ENCODE measurements around the gene RGS5.
"Not testable (repeated sequence)": the region's sequence is repeated elsewhere in the genome, so short reads cannot be mapped to it uniquely, and the experiment has no call there.

The RGS5 gene

DNA sequence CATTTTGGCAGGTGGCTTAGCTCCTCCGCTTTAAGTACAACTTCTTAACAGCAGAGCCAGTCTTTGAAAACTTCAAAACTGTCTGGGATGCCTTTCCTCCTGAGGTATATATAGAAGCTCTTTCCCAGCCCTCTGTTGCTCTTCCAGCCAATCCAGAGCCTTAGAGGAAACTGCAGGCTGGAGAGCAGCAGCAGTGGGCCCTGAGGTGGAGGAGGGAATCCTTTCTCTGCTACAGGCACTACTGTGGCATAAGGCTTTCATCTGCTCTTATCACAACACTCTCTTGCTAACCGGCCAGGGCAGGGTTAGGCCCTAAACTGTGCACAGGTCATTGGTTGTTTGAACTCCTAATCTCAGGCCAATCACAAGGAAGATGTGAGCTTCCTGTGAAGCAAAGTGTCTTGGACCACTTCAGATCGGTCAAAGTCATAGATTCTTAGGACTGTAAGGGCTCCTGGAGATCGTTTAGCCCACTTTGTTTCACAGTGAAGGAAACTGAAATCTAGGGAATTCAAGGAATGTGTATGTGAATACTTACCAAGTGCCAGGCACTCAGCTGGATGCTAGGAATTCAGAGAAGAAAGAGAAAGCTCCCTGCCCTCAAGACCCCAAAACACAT, at the start of gene RGS5:
RGS5 (minus strand) TSS at position 84 of the 619 bp plus-strand sequence; CDS start at position 3, 81 bp downstream.
- no peak for DNase-seq

DNA sequence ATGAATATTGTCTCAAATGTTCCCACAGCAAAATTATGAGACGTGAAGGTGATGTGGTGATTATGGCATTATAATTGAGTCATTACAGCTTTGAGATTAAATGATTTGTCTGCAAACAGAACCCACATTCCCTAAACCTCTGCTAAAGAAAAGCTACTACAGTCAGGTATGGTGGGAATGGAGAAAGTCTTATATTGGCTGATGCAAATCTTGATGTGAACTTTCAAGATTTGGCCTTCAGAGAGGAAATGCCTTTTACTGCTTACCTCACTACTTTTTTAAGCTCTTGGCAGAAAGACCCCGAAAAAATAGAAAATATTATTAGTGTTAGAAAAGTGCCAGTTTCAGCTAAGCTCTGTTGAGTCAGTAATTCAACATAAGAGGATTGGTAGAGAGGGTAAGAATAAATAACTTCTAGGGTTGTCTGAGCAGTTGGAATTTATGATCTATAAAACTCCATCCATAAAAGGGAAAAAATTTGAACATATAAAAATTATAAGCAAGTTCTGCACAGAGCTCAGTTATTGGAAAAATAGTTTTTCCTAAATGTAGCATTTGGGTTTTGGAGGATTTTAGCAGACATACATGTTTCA, 47.8 kb upstream of the RGS5 start:
- DNase-seq: no peak

DNA sequence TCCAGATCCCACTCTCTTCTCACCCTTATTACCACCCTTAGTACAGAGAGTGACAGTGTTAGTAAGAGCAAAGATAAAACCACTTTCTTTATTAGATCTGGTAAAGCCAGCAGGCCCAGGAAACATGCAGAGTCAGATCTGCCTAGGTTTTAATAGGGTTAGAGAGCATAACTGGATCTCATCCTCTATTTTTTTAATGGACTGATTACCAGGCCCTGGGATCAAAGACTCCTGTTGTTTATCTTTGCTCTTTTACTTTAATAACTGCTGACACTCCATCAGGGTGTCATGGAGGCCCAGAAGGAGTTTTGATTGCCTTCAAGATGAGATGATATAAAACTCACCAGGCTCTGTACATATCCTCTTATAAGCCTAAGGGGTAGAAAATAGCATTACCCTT, 45.3 kb upstream of the RGS5 start:
- DNase-seq: no peak

DNA sequence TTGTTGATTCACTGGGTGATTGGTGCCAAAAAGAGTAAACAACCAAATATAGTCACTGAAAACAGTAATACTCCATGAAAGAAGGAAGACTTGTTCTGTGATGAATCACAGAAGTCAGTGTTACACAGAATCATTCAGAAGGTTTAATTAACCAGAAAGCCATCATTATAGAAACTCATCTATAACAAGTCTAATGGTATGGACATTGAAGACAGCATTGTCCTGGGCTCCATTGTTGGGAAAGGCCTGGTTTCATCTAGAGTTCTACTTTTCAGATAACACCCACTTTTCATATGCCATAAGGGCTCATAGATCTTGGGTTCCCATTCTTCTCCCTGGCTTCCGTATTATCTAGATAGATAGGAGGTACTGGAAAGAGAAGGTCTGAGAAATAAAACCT, 41.9 kb upstream of the RGS5 start:
- not testable (repeated sequence) for DNase-seq

GRCh38 chr1:163241746-163242145, 39.0 kb upstream of the RGS5 start:
- DNase-seq: no peak

GRCh38 chr1:163240705-163241104, 38.0 kb upstream of the RGS5 start:
- no peak for DNase-seq

DNA sequence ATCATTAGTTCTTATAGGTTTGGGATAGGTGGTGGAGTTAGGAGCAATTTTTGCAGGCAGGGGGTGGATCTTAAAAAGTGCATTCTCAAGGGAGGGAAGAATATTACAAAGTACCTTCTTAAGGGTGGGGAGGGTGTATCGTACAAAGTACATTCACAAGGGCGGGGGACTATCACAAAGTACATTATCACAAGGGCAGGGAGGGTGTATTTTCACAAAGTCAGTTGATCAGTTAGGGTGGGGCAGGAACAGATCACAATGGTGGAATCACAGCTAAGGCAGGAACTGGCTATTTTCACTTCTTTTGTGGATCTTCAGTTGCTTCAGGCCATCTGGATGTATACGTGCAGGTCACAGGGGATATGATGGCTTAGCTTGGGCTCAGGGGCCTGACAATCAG, 30.9 kb upstream of the RGS5 start:
- DNase-seq: not testable (repeated sequence)

- DNase-seq: no peak
Observed at GRCh38 chr1:163231385-163231784, 28.7 kb upstream of the RGS5 start.

GRCh38 chr1:163230827-163231226, 28.1 kb upstream of the RGS5 start:
- DNase-seq: no peak

DNA sequence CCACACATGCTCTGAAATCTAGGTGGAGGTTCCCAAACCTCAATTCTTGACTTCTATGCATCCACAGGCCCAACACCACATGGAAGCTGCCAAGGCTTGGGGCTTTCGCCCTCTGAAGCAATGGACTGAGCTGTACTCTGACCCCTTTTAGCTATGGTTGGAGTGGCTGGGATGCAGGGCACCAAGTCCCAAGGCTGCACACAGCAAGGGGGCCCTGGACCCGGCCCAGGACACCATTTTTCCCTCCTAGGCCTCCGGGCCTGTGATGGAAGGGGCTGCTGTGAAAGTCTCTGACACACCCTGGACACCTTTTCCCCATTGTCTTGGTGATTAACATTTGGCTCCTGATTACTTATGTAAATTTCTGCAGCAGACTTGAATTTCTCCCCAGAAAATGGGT, 25.6 kb upstream of the RGS5 start:
- DNase-seq: not testable (repeated sequence)

GRCh38 chr1:163227126-163227525, 24.4 kb upstream of the RGS5 start:
- no peak for DNase-seq

DNA sequence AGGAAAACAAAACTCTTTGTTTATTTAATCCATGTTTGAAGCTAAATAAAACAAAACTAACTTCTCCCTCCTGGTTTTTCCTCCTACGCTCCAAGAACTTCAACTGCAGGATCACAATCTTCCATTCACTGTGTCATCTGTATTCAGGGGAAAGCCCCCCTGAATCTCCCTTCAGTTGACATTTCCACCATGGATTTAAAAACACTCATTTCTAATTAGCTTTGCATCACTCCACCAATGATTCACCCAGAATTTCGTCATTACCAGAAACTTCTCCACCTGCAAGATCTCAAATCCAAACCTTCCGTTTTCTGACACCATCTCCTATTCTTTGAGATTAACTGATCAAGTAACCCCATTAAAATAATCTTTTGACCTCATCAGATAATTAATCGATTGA, 10.9 kb upstream of the RGS5 start:
- DNase-seq: no peak

DNA sequence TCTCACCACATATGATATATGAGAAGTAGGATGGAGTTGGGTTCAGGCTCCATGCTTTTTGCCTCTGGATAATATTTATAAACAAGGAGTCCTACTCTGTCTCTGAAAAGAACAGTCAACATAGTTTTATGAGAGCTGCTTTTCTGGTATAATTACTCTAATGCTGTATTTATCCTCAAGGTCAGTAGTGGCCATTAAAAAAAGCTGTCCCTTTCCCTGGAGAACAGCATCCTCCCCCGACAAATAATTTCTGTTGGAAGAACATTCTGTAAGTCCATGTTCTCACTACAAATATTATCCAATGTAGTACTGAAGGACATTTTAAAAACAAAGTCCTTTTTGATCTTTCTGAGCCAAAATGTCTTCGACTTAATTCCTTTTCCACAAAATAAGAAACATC, 9.0 kb upstream of the RGS5 start:
- DNase-seq: no peak

- no peak for DNase-seq
Observed at GRCh38 chr1:163205513-163205912, 2.8 kb upstream of the RGS5 start.

DNA sequence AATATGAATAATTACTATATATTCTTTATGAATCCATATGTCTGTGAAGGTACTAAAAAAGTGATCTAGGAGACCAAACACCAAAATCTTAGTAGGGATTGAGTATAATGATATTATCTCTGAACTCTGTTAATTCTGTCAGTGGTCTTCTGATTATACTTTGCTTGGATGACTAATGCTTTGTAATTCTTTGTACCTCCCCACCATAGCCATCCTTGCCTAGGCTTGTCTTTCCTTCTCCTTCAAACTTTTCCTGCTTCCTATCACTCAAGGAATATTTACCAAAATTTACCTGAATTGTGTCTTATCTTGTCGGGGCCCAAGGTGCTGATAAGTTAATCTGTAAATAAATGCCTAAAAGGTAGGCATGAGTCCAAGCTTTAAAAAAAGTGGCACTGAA, 845 bp upstream of the RGS5 start:
- no peak for DNase-seq

GRCh38 chr1:163201906-163202305, 810 bp downstream of the RGS5 start:
- no peak for DNase-seq

- DNase-seq: peak; percentile 34
Observed at GRCh38 chr1:163197022-163197421, 5.7 kb downstream of the RGS5 start.

- peak; percentile 41 for DNase-seq
Observed at GRCh38 chr1:163196449-163196787, 6.3 kb downstream of the RGS5 start.

- DNase-seq: peak; percentile 59
Observed at GRCh38 chr1:163195728-163196448, 6.8 kb downstream of the RGS5 start.

- no peak for DNase-seq
Observed at GRCh38 chr1:163191301-163191700, 11.4 kb downstream of the RGS5 start.

- DNase-seq: no peak
Observed at GRCh38 chr1:163188947-163189346, 13.8 kb downstream of the RGS5 start.

DNA sequence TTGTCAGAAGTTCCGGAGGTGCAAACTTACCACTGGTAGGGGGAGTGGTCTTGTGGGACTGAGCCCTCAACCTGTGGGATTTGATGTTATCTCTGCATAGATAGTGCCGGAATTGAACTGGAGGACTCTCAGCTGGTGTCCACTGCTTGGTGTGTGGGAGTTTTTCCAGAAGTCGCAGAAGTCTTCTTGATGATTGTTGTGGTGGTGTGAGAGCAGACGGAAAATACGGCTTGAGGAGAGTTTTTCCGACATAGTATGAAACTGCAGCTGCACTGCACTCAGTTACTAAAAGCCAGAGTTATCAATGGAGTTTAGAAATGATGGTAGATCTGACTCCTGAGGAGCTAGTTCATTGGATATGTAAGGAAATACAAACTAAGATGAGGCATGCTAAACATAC, 14.9 kb downstream of the RGS5 start:
- DNase-seq: no peak

DNA sequence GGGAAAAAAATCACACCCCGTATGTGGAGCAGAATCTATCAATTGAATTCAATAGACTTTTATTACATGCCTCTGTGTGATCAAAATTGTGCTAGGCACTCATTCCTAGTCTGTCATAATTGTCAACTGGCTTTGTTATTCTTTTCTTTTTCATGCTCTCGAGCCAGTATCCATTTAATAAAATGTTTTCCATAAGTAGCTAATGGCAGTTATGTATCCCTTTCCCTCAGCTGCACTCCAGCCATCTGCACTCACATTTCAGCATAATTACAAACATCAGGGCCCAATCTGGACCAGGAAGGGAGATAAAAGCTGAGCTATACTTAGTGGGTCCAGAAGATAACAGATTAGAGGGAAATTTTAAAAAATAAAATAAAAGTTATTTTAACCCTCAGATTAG, 15.9 kb downstream of the RGS5 start:
- DNase-seq: no peak

DNA sequence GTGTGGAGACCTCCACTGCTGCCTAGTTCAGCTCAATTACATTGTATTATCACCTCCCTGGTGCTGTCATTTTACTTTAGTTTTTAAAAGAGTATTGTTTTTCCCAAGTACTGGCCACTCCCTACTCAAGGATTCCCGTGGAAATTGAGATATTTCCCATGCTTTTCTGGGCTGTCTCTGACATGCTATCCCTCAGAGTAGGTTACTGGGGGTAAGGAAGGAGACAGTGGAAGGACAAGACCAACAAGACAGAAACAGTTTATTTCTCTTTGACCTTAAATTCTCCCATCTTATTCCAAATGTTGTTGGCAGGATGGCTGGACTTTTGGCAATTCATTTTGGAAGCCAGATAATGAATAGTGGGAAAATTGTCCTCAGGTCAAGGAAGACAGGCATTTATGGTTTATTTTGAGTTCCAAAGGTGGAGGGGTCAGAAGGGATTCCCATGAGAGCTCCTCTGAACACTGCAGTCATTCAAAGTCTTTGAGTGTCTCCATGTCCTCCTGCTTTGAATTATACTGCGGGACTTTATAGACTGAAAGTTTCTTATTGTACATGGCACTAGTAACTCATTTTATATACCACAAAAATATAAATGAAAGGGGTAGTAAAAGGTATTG, 20.3 kb downstream of the RGS5 start:
- DNase-seq: no peak
